Epithelial cell of proximal tubule (primary cell): ENCODE measurements around the gene HOXA6. TPM values are rescaled to one million over a fixed set of nuclear protein-coding genes. Genes with fewer than 3 reads are reported as not detected.

Experiments used
- DNase-seq: peaks from one replicate; pipeline ENCODE4 v3.0.0-alpha.2; 2011; ENCODE audit warnings: low read depth
- H3K4me3 ChIP-seq: 2 replicates; pipeline ENCODE4 v1.5.1; 2011; ENCODE audit warnings: low read depth, mild to moderate bottlenecking, low read length
- total RNA-seq: library from RNA; depleted of rRNA; stranded (reverse); fragments of >200 nt; gene quantifications from 2 replicates; pipeline ENCODE4 v1.2.3, GENCODE V29; 2015
- TF ChIP-seq, protein P1 (sequence below): conservative IDR thresholded peaks from 2 replicates; pipeline ENCODE4 v1.5.1; 2012; ENCODE audit warnings: low read depth, mild to moderate bottlenecking, low read length

The HOXA6 gene
- total RNA-seq, 1 donor from 2014 or later = 5.7 TPM

DNA sequence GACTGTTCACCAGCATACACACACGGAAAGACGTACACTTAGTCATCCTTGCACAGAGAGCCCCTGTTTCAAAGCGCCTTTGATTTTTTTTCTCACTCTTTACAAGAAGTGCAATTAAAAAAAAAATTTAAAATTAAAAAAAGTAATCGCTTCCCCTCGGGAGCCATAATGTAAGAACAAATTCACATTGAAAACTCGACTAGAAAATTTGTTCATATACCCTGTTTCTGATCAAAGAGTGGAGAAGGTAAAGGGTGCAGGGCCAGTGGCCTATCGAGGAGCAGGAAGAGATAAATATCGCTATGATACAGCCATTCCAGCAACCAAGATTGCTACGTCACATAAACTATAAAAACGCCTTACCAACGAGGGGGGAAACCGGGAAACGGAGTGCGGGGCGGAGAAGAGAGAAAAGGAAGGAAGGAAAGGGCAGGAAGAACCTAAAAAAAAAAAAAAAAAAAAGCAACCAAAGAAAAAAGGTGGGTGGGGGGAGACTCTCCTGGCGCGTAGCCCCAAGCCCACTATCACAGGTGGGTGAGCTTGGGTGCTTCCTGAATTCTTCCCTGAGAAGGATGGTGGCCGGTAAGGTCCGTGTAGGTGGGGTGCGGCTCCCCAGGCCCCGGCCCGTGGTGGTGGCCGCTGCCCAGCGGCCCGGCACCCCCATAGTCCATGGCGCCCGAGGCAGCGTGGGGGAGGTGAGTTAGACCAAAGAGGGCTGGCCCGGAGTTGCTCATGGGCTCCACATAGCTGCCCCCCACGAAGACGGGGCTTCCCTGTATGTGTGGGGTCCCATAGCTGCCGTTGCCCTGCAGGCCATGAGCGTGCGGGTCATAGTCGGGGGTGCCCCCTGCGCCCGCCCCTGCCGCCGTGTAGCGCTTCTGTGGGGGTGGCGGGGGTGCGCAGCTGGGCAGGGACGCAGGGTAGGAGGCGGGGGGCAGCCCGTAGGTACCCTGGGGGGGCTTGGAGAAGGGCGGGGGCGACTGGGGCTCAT lies 39.9 kb downstream of the HOXA6 start:
- peak overlapping the region; percentile 35 for H3K4me3 ChIP-seq

DNA sequence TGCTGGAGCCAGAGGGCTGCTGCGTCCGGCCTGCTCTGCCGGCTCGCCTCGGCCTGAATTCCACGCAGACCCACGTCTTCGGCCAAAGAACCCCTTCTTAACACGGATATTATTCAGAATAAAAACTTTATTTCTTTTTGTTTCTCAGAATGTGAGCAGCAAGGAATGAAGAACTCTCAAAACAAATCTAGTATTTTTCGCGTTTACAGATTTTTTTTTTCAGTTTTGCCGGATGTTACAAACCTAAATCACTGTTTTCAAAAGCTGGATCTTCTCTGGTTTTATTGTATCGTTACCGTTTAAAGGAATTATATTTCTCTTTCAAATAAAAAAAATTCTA lies 40.7 kb downstream of the HOXA6 start:
- TF ChIP-seq, protein P1, sequence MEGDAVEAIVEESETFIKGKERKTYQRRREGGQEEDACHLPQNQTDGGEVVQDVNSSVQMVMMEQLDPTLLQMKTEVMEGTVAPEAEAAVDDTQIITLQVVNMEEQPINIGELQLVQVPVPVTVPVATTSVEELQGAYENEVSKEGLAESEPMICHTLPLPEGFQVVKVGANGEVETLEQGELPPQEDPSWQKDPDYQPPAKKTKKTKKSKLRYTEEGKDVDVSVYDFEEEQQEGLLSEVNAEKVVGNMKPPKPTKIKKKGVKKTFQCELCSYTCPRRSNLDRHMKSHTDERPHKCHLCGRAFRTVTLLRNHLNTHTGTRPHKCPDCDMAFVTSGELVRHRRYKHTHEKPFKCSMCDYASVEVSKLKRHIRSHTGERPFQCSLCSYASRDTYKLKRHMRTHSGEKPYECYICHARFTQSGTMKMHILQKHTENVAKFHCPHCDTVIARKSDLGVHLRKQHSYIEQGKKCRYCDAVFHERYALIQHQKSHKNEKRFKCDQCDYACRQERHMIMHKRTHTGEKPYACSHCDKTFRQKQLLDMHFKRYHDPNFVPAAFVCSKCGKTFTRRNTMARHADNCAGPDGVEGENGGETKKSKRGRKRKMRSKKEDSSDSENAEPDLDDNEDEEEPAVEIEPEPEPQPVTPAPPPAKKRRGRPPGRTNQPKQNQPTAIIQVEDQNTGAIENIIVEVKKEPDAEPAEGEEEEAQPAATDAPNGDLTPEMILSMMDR = no peak
- H3K4me3 ChIP-seq = peak overlapping the region; percentile 35
- DNase-seq = no peak

More for the DNA sequence above, 39.9 kb downstream of the HOXA6 start:
- DNase-seq = no peak
- TF ChIP-seq, protein P1 = no peak

DNA sequence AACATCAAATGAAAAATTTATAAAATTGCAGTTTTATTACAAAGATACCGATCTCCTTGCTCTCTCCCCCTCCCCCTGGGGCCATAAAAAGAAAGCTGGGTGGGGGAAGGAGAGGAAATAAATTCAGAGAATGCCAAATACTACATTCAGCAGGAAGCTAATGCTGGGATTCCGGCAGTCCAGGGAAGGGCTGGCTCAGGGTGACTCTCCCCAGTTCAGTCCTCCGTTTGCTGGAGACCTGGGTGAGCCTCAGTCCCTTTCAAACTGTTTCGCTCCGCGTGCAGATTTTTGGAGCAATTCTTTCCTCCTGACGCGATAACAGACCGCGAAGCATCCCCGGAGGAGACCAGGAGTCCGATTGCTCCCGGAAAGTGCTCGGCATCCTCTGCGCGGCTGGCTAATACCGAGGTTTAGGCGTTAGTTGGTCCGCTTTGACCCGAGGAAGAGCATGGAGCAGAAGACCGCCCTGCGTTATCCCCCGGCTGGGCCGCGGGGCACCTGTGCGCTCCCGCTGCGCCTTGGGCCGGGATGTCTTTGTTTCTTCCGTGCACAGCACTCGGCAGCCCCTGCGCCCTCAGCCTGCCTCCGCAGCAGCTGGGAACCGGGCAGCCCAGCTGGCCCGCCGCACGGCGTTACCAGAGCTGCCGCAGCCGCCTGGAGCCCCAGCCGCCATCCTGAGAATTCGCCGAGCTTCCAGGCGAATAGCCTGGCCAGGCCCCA lies 41.2 kb downstream of the HOXA6 start:
- no peak for DNase-seq
- TF ChIP-seq, protein P1 = no peak
- peak overlapping the region; percentile 35 for H3K4me3 ChIP-seq

DNA sequence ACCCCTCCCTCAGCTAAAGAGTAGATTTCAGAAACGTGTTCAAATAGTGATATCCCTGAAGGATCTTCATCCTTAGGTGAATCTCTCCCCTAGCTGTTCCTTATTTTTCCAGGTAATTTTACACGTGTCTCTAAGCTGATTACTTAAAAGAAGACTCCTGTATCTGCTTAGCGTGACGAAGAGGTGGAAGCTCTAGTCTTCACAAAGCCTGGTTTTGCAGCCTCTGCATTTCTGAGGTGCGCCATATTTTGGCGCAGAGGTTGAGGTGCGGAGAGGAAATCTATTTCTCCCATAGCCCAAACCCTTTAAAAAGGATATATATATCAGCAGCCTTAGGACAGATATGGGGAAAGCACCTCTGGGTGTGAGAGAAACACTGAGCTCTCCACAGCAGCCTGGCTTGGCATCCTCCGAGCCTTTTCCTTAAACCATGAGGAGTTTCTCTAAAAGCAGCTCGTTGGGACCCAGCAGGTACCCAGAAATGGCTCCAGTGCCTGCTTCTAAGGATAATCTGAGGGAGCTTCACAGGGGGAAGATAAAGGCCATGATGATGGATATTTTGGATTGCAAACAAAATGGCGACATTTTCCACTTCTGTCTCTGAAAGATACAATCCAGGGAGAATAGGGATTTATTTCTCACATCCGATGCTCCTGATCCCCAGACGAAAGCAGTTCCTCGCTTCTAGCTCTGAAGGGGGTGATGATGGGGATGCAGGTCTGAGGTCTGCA lies 42.1 kb downstream of the HOXA6 start:
- no peak for DNase-seq
- TF ChIP-seq, protein P1 = no peak
- peak overlapping the region; percentile 14 for H3K4me3 ChIP-seq

DNA sequence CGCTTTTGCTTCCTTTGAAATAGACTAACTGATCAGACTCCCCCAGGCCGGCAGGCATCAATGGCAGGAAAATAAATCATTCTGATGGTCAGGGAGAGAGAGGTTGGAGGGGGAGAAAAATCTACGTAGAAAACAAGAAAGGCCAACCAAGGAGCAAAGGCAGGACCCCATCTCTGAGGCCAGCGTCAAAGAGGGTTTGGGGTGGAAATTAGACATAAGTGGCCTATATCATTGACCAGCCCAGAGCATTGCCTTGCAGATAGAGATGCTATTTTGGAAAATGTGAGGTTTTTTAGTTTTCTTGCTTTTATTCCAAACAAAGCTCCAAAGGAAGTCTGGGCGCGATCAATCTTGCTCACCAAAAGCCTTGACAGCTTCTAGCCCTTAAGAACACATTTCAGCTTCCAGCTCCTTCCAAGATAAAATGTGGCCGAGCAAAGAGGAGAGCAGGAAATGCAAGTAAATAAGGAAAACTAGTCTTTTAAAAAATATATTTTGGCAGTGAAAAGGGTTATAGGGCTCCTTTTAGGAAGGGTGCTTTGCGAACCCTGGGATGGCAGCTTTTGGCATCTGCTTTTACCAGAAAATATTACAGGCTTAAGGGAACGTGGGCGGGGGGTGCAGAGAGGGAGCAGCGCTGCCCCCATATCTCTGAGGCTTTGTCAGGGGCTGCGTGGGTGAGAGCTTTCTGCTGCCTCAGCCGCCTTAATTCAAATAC lies 43.1 kb downstream of the HOXA6 start:
- peak overlapping the region; percentile 53 for H3K4me3 ChIP-seq
- TF ChIP-seq, protein P1 = no peak
- DNase-seq = no peak

DNA sequence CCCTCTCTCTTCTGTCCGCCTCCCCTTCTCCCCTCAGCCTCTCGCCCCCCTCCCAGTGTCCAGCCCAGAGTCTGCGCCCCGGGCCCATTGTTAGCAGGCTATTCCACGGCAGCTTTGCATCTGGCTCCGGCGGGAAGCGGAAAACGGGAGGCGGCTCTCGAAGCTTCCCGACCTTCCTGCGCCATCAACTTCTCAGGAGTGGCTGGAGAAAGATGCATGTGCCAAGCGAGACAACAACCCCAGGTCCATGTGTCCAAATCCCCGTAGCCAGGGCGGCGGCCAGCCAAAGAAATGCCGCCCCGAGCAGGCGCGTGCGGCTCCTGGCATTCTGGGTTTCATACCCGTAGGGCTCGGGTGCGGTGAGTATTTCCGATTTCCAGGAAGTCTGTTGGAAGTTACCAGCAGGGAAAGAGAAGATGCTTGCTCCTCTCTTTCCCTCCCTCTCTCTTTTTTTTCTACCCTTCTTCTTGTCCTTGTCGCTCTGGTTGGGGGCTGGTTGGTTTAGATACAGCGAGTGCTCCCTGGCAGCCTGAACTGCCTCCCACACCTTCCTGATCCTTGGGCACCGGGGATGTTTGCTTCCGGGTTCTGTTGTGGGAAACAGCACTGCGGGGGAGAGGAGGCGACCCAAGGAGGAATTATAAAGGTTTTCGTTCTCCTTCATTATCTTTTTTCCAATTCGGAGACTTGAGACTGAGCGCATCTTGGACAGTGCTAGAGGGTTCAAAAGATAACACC lies 43.9 kb downstream of the HOXA6 start:
- H3K4me3 ChIP-seq = peak overlapping the region; percentile 53
- no peak for DNase-seq
- TF ChIP-seq, protein P1 = no peak
